Measurements from ENCODE around the gene AK4. TPM values are rescaled to one million over a fixed set of nuclear protein-coding genes. Genes with fewer than 3 reads are reported as not detected.

AK4 gene
- total RNA-seq, 1 experiment from 2014 or later: 180 TPM

DNA sequence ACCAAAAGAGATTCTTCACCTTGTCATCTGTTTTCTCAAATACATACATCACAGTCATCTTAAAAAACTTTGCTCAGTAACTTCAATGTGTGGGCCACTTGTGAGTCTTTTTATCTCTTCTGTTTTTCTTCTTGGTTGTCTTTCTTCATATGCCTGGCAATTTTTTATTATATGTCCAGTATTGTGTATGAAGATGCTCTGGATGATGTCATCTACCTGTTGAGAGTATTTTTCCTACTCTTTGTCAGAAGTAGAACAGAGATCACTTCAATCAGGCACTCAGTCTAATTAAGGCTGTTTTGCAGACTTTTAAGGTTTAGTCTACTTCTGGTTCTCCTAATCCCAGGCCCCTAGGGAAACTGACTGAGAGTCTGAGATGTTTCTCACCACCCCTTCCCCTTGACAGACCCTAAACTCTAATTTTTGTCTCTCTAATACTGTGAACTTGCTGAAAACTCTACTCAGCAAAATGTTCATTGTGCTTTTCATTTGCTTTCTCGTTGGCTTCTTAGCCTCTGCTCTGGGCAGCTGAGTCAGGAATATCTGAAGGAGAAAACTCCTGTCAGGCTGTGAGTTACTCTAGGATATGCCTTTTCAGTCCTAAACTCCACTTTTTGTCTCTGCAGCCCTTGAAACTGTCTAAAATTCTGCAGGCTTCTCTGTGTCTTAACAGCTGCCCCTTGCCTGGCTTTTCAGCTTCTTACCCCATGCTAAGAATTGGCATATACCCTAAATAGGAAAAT is 128.4 kb downstream of the AK4 start (continued):
- TF ChIP-seq FOXK1 (CRISPR knock-in tag; IDR thresholded peaks at IDR 0.05): no peak
- no peak for TF ChIP-seq ZNF121 (CRISPR knock-in tag; IDR thresholded peaks at IDR 0.05)
- TF ChIP-seq, protein P1, sequence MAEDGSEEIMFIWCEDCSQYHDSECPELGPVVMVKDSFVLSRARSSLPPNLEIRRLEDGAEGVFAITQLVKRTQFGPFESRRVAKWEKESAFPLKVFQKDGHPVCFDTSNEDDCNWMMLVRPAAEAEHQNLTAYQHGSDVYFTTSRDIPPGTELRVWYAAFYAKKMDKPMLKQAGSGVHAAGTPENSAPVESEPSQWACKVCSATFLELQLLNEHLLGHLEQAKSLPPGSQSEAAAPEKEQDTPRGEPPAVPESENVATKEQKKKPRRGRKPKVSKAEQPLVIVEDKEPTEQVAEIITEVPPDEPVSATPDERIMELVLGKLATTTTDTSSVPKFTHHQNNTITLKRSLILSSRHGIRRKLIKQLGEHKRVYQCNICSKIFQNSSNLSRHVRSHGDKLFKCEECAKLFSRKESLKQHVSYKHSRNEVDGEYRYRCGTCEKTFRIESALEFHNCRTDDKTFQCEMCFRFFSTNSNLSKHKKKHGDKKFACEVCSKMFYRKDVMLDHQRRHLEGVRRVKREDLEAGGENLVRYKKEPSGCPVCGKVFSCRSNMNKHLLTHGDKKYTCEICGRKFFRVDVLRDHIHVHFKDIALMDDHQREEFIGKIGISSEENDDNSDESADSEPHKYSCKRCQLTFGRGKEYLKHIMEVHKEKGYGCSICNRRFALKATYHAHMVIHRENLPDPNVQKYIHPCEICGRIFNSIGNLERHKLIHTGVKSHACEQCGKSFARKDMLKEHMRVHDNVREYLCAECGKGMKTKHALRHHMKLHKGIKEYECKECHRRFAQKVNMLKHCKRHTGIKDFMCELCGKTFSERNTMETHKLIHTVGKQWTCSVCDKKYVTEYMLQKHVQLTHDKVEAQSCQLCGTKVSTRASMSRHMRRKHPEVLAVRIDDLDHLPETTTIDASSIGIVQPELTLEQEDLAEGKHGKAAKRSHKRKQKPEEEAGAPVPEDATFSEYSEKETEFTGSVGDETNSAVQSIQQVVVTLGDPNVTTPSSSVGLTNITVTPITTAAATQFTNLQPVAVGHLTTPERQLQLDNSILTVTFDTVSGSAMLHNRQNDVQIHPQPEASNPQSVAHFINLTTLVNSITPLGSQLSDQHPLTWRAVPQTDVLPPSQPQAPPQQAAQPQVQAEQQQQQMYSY (CRISPR knock-in tag; IDR thresholded peaks at IDR 0.05): no peak
- TF ChIP-seq, protein P2, sequence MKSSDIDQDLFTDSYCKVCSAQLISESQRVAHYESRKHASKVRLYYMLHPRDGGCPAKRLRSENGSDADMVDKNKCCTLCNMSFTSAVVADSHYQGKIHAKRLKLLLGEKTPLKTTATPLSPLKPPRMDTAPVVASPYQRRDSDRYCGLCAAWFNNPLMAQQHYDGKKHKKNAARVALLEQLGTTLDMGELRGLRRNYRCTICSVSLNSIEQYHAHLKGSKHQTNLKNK (CRISPR knock-in tag; IDR thresholded peaks at IDR 0.05): no peak
- TF ChIP-seq, protein P3, sequence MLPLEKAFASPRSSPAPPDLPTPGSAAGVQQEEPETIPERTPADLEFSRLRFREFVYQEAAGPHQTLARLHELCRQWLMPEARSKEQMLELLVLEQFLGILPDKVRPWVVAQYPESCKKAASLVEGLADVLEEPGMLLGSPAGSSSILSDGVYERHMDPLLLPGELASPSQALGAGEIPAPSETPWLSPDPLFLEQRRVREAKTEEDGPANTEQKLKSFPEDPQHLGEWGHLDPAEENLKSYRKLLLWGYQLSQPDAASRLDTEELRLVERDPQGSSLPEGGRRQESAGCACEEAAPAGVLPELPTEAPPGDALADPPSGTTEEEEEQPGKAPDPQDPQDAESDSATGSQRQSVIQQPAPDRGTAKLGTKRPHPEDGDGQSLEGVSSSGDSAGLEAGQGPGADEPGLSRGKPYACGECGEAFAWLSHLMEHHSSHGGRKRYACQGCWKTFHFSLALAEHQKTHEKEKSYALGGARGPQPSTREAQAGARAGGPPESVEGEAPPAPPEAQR (CRISPR knock-in tag; IDR thresholded peaks at IDR 0.05): no peak
- TF ChIP-seq, protein P4, sequence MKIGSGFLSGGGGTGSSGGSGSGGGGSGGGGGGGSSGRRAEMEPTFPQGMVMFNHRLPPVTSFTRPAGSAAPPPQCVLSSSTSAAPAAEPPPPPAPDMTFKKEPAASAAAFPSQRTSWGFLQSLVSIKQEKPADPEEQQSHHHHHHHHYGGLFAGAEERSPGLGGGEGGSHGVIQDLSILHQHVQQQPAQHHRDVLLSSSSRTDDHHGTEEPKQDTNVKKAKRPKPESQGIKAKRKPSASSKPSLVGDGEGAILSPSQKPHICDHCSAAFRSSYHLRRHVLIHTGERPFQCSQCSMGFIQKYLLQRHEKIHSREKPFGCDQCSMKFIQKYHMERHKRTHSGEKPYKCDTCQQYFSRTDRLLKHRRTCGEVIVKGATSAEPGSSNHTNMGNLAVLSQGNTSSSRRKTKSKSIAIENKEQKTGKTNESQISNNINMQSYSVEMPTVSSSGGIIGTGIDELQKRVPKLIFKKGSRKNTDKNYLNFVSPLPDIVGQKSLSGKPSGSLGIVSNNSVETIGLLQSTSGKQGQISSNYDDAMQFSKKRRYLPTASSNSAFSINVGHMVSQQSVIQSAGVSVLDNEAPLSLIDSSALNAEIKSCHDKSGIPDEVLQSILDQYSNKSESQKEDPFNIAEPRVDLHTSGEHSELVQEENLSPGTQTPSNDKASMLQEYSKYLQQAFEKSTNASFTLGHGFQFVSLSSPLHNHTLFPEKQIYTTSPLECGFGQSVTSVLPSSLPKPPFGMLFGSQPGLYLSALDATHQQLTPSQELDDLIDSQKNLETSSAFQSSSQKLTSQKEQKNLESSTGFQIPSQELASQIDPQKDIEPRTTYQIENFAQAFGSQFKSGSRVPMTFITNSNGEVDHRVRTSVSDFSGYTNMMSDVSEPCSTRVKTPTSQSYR (CRISPR knock-in tag; IDR thresholded peaks at IDR 0.05): no peak
- TF ChIP-seq RORB (CRISPR knock-in tag; IDR thresholded peaks at IDR 0.05): no peak
- no peak for TF ChIP-seq ZNF263 (CRISPR knock-in tag; IDR thresholded peaks at IDR 0.05; ENCODE audit: low read depth)

DNA sequence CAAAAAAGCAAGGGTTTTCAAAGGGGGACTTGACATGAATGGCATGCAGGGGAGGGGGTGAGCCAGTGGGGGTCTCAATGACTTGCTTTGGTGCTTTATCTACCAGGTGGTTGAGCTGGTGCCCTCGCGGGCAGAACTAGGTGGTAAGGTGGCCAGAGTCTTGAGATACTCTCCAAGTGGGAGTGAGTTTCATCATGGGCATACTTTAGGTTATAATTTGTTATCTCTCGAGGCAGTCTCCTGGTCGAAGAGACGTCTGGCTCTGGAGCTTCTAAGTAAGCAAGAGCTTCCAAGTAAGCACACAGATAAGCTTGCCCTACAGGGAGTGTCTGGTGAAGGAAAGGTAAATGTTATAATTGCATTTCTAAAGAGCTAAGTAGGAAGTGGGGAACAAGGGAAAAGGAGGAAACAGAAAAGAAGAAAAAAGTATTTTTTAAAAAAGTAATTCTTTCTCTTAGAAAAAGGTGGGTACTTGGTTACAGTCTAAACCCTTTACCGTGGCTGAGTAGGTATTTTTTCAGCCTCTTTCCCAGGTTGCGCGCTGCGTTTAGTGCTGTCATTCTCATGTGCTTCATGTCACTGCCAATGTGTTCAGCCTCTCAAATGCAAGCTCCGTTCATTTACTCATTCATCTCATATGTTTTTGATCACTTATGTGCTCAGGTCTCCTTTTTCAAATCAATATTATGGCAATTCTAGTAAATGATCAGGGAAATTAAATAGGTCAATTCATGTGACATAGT is 129.8 kb downstream of the AK4 start:
- ChIA-PET POLR2A (interaction anchor here (0.9 kb wide), 1 partner anchor 410 kb away, joined by 3 read pairs; no protein-coding TSS in a partner anchor), CTCF (interaction anchor here (0.8 to 3.1 kb wide), 5 partner anchors 10 to 410 kb away, joined by 3 to 28 read pairs (median 5); partner anchors contain the start of gene DNAJC6)
- peak overlapping the region; percentile 69 for H3K4me3 Mint-ChIP-seq
- H3K36me3 Mint-ChIP-seq: no peaks in the 10 kb centered on the region
- H3K4me1 Mint-ChIP-seq: peaks cover 63% of the 10 kb centered on the region
- H3K27me3 Mint-ChIP-seq (ENCODE audit: low read depth): no peaks in the 10 kb centered on the region; the same call in none of the 2 replicates
- ATAC-seq: peak; percentile 23
- peak overlapping the region; percentile 19; the same call in 1 of the 2 replicates for H3K27ac Mint-ChIP-seq
- H3K9me3 Mint-ChIP-seq: no peaks in the 10 kb centered on the region
- DNase-seq (ENCODE audit: low spot score): no peak
- TF ChIP-seq EMX1 (CRISPR knock-in tag; IDR thresholded peaks at IDR 0.05) (no peak), CREB1 (CRISPR knock-in tag; IDR thresholded peaks at IDR 0.05) (no peak), CBFB (CRISPR knock-in tag; IDR thresholded peaks at IDR 0.05; ENCODE audit: low read depth) (no peak), NR2C2 (CRISPR knock-in tag; IDR thresholded peaks at IDR 0.05) (no peak), SMAD4 (CRISPR knock-in tag; IDR thresholded peaks at IDR 0.05) (no peak), ZBTB21 (CRISPR knock-in tag; IDR thresholded peaks at IDR 0.05; ENCODE audit: borderline replicate concordance) (no peak), OVOL2 (CRISPR knock-in tag; IDR thresholded peaks at IDR 0.05; ENCODE audit: borderline replicate concordance) (no peak)
- TF ChIP-seq, protein P5, sequence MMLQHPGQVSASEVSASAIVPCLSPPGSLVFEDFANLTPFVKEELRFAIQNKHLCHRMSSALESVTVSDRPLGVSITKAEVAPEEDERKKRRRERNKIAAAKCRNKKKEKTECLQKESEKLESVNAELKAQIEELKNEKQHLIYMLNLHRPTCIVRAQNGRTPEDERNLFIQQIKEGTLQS (CRISPR knock-in tag; conservative IDR thresholded peaks at IDR 0.05): no peak
- TF ChIP-seq, protein P6, sequence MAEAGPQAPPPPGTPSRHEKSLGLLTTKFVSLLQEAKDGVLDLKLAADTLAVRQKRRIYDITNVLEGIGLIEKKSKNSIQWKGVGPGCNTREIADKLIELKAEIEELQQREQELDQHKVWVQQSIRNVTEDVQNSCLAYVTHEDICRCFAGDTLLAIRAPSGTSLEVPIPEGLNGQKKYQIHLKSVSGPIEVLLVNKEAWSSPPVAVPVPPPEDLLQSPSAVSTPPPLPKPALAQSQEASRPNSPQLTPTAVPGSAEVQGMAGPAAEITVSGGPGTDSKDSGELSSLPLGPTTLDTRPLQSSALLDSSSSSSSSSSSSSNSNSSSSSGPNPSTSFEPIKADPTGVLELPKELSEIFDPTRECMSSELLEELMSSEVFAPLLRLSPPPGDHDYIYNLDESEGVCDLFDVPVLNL (CRISPR knock-in tag; IDR thresholded peaks at IDR 0.05; ENCODE audit: borderline replicate concordance, low read depth): no peak
- TF ChIP-seq, protein P7, sequence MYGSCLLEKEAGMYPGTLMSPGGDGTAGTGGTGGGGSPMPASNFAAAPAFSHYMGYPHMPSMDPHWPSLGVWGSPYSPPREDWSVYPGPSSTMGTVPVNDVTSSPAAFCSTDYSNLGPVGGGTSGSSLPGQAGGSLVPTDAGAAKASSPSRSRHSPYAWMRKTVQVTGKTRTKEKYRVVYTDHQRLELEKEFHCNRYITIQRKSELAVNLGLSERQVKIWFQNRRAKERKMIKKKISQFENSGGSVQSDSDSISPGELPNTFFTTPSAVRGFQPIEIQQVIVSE (CRISPR knock-in tag; IDR thresholded peaks at IDR 0.05; ENCODE audit: borderline replicate concordance): no peak
- TF ChIP-seq, protein P8, sequence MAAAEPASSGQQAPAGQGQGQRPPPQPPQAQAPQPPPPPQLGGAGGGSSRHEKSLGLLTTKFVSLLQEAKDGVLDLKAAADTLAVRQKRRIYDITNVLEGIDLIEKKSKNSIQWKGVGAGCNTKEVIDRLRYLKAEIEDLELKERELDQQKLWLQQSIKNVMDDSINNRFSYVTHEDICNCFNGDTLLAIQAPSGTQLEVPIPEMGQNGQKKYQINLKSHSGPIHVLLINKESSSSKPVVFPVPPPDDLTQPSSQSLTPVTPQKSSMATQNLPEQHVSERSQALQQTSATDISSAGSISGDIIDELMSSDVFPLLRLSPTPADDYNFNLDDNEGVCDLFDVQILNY (CRISPR knock-in tag; IDR thresholded peaks at IDR 0.05): no peak
- TF ChIP-seq, protein P4 (CRISPR knock-in tag; IDR thresholded peaks at IDR 0.05): no peak
